ENCODE results near the gene CNTNAP1. TPM values are rescaled to one million over a fixed set of nuclear protein-coding genes. Genes with fewer than 3 reads are reported as not detected.
"Not testable (repeated sequence)": the region's sequence is repeated elsewhere in the genome, so short reads cannot be mapped to it uniquely, and the experiment has no call there.

Gene CNTNAP1
- total RNA-seq, 3 donors from 2014 or later: 1.4 to 37.4 (median 7.1) TPM

DNA sequence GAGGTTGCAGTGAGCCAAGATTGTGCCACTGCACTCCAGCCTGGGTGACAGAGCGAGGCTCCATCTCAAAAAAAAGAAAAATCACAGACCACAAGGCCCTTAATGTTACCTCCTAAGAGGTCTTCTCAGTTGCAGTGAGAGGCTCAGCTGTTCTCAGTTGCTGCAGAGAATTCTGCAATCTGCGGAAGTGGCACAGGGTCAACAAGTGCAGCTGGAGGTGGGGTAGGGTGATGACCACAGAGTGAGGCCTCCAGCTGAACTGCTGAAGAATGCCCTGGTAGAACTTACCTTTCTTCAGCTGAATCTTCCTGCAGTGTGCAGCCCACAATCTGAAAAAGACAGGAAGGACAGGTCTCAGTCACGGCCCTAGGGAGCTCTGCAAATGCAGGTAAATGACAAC lies 26.3 kb downstream of the CNTNAP1 start:
- ATAC-seq: no peak
- TF ChIP-seq, protein P1, sequence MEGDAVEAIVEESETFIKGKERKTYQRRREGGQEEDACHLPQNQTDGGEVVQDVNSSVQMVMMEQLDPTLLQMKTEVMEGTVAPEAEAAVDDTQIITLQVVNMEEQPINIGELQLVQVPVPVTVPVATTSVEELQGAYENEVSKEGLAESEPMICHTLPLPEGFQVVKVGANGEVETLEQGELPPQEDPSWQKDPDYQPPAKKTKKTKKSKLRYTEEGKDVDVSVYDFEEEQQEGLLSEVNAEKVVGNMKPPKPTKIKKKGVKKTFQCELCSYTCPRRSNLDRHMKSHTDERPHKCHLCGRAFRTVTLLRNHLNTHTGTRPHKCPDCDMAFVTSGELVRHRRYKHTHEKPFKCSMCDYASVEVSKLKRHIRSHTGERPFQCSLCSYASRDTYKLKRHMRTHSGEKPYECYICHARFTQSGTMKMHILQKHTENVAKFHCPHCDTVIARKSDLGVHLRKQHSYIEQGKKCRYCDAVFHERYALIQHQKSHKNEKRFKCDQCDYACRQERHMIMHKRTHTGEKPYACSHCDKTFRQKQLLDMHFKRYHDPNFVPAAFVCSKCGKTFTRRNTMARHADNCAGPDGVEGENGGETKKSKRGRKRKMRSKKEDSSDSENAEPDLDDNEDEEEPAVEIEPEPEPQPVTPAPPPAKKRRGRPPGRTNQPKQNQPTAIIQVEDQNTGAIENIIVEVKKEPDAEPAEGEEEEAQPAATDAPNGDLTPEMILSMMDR (IDR thresholded peaks at IDR 0.05): no peak
- intact Hi-C loops (cut with DNase I, micrococcal nuclease): no loop called here
- Histone ChIP-seq H3K4me3 (no peak overlapping the region), H3K9me3 (no peaks in the 10 kb centered on the region), H3K36me3 (ENCODE audit: low read depth) (peaks cover 3% of the 10 kb centered on the region), H3K4me1 (ENCODE audit: low read depth) (no peaks in the 10 kb centered on the region)
- DNase-seq: no peak

DNA sequence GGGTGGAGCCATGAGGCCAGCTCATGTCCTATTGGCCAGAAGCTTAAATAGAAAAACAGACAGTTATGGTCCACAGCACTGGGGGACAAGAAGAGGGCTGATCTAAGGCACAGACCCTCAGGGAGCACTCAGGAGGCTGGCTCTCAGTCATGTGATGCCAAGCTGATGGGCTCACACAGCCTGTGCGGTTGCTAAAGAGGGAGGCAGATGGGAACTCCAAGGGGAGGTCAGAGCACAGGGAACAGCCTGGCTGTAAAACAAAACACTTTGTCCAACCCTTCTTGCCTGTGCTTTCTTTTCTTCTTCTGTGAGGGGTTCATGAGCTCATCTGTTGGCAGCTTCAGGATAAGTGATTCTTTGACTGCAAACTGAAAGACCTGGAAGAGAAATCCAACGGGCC lies 27.2 kb downstream of the CNTNAP1 start:
- no peak for ATAC-seq
- peaks cover 3% of the 10 kb centered on the region for H3K36me3 ChIP-seq (ENCODE audit: low read depth)
- no peaks in the 10 kb centered on the region for H3K4me1 ChIP-seq (ENCODE audit: low read depth)
- TF ChIP-seq, protein P1 (IDR thresholded peaks at IDR 0.05): no peak
- no peaks in the 10 kb centered on the region for H3K9me3 ChIP-seq
- DNase-seq: no peak
- intact Hi-C loops (cut with DNase I, micrococcal nuclease): no loop called here
- no peak overlapping the region for H3K4me3 ChIP-seq

DNA sequence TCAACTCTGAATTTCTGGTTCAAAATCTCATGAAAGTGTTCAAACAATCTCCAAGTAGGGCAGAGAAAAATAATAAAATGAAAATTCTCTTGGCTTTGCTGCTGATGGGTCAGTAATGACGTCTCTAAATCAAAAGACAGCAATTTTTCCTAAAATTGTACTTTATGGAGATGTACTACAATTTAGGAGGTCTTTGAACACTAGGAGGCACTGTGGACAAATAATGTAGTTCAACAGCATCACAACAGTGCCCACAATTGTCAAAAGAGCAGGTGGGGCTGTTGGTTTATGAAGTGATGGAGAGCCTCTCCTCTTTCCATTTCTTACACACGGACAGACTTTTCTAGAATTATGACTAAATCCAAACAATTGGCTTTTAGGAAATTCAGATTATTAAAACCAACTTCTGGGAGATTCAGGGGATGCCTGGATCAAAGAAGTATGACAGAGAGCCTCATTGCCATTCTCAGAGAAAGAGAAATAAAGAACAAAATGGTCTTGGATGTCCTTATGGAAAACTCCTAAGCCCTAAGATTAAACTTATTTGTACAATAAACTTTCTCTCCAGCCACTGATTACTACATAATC lies 38.8 kb downstream of the CNTNAP1 start:
- Histone ChIP-seq H3K4me3 (no peak overlapping the region), H3K9me3 (no peaks in the 10 kb centered on the region), H3K36me3 (ENCODE audit: low read depth) (peaks cover 4% of the 10 kb centered on the region), H3K4me1 (ENCODE audit: low read depth) (no peaks in the 10 kb centered on the region)
- TF ChIP-seq, protein P1 (IDR thresholded peaks at IDR 0.05): no peak
- intact Hi-C loops (cut with DNase I, micrococcal nuclease): no loop called here
- peak; percentile 77 for ATAC-seq
- DNase-seq: peak in 1 of 3 donors; percentile 78

GRCh38 chr17:42723636-42724035 lies 41.3 kb downstream of the CNTNAP1 start:
- TF ChIP-seq, protein P1 (IDR thresholded peaks at IDR 0.05): no peak
- ATAC-seq (no peak), DNase-seq (no peak)
- no peaks in the 10 kb centered on the region for H3K9me3 ChIP-seq
- intact Hi-C loops (cut with DNase I, micrococcal nuclease): no loop called here
- H3K4me1 ChIP-seq (ENCODE audit: low read depth): no peaks in the 10 kb centered on the region
- H3K36me3 ChIP-seq (ENCODE audit: low read depth): peaks cover 8% of the 10 kb centered on the region
- H3K4me3 ChIP-seq: no peak overlapping the region

GRCh38 chr17:42725143-42725542 lies 42.8 kb downstream of the CNTNAP1 start:
- TF ChIP-seq, protein P1 (IDR thresholded peaks at IDR 0.05): no peak
- Histone ChIP-seq H3K9me3 (no peaks in the 10 kb centered on the region), H3K36me3 (ENCODE audit: low read depth) (peaks cover 4% of the 10 kb centered on the region), H3K4me3 (no peak overlapping the region), H3K4me1 (ENCODE audit: low read depth) (no peaks in the 10 kb centered on the region)
- ATAC-seq (no peak), DNase-seq (no peak)
- intact Hi-C loops (cut with DNase I, micrococcal nuclease): no loop called here

- intact Hi-C loops (cut with DNase I, micrococcal nuclease): no loop called here
- Histone ChIP-seq H3K4me1 (ENCODE audit: low read depth) (peaks cover 10% of the 10 kb centered on the region), H3K36me3 (ENCODE audit: low read depth) (no peaks in the 10 kb centered on the region), H3K4me3 (no peak overlapping the region), H3K9me3 (no peaks in the 10 kb centered on the region)
- DNase-seq: no peak
- ATAC-seq: no peak
- TF ChIP-seq, protein P1 (IDR thresholded peaks at IDR 0.05): no peak
These were observed 58.4 kb downstream of the CNTNAP1 start for GRCh38 chr17:42740699-42741098.

DNA sequence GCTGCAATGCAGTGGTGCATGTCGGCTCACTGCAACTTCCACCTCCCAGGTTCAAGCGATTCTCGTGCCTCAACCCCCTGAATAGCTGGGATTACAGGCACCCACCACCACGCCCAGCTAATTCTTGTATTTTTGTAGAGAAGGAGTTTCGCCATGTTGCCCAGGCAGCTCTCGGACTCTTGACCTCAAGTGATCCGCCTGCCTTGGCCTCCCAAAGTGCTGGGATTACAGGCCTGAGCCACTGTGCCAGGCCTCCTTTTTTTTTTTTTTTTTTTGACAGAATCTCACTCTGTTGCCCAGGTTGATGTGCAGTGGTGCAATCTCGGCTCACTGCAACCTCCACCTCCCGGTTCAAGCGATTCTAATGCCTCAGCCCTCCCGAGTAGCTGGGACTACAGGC lies 60.6 kb downstream of the CNTNAP1 start:
- H3K36me3 ChIP-seq (ENCODE audit: low read depth); H3K4me3 ChIP-seq; DNase-seq; H3K9me3 ChIP-seq; intact Hi-C loops (cut with DNase I, micrococcal nuclease); ATAC-seq: not testable (repeated sequence)
- H3K4me1 ChIP-seq (ENCODE audit: low read depth): peaks cover 10% of the 10 kb centered on the region
